HG02798 (cell line): ENCODE data around the gene COL4A2.

ENCODE experiments used
- ATAC-seq: cut with Tn5 transposase; IDR thresholded peaks from one replicate; pipeline ENCODE4 v1.9.1; 2021; ENCODE audit warnings: mild to moderate bottlenecking; ENCODE audit not compliant: unreplicated experiment, poor library complexity

COL4A2 gene

GRCh38 chr13:110540871-110541525, 233.9 kb downstream of the COL4A2 start:
- ATAC-seq = no peak

DNA sequence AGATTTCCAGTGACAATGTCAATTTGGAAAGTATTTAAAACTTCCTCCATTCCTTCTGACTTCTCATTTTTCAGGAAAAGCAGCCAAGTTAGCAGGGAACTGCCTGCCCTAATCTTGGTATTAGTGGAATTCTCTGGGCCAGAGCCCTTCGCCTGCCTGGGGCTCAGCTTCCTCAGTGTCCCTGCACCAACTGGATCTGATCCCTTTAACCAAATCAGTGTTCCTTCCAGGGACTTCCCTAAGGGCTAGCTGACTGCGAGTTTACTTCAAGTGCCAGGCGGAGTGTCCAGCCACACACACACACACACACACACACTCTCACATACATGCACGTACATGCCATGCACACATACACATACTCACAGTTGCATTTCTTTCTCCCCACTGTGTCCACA, 234.4 kb downstream of the COL4A2 start:
- ATAC-seq = no peak

DNA sequence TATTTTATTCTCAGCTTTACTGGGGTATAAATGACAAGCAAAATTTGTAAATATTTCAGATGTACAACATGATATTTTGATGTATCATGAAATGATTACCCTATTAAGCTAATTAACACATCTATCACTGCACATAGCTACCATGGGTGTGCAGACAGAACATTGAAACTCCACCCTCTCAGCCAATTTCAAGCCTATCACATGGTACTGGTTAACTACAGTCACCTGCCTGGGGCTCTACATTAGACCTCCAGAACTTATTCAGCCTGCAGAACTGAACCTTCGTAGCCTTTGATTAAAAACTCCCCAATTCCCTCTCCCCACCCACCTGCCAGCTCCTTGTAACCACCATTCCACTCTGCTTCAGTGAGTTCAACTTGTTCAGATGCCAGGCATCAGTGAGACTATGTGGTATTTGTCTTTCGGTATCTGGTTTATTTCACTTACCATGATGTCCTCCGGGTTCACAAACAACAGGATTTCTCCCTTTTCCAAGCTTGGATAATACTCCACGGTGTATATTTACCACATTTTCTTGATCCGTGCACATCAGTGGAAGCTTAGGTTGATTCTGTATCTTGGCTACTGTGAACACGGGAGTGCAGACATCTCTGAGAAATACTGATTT, 235.2 kb downstream of the COL4A2 start:
- no peak for ATAC-seq

DNA sequence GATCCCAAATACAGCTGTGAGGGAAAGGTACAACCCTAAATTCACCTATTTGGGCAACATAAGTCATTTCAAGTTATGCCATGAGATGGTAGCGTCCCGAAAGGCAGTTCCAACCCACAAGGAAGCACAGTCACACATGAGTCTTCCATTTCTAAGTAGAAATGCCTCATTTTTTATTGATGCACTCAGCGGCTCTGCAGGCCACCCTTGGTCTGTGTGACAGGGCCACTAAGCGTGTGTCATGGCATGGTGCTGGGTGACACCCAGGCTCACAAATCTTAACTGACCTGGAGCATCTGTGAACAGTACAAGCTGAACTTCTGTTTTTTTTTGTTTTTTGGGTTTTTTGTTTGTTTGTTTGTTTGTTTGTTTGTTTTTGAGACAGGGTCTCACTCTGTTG, 239.3 kb downstream of the COL4A2 start:
- no peak for ATAC-seq

GRCh38 chr13:110546926-110547325, 239.8 kb downstream of the COL4A2 start:
- no peak for ATAC-seq

- ATAC-seq = no peak
These were observed 242.1 kb downstream of the COL4A2 start for GRCh38 chr13:110548891-110549794.

GRCh38 chr13:110549795-110550160, 242.7 kb downstream of the COL4A2 start:
- ATAC-seq = no peak

DNA sequence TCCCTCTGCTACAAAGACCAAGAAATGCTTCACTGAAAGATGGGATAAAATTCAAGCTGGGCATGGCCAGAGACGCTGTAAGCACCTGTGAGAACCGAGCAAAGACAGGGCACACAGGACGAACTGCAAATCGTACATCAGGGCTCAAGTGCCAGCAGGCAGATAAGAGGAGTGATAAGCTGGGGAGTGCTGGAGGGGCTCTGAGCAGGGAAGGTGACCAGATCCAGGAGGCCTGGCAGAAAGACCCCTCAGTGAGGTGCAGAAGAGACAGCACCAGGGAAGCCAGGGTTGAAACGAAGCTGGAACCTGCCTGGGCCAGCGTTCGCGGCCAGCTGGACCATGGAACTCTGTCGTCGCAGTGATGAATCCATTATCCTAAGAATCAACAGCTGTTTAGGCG, 244.2 kb downstream of the COL4A2 start:
- ATAC-seq = no peak

- no peak for ATAC-seq
These were observed 245.7 kb downstream of the COL4A2 start for GRCh38 chr13:110552767-110553166.

- no peak for ATAC-seq
These were observed 246.3 kb downstream of the COL4A2 start for GRCh38 chr13:110553417-110553816.

- ATAC-seq = no peak
These were observed 247.2 kb downstream of the COL4A2 start for GRCh38 chr13:110554227-110554836.

DNA sequence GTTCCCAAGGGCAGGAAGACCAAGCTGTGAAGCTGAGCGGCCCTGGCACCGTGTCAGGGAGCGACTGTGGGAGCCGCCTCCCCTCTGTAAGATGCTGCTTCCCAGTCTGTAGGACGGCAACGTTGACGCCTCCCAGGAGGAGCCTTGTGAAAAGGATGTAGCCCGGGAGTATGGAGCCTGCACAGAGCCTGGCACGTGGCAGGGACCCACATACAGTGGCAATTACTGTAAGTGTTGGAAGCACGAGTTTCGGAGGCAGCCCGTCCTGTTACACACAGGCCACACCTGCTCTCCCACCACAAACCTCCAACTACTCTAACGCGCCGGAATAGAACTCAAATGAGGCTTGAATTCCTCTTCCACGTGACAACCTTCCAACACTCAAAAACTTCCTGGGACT, 247.9 kb downstream of the COL4A2 start:
- no peak for ATAC-seq

DNA sequence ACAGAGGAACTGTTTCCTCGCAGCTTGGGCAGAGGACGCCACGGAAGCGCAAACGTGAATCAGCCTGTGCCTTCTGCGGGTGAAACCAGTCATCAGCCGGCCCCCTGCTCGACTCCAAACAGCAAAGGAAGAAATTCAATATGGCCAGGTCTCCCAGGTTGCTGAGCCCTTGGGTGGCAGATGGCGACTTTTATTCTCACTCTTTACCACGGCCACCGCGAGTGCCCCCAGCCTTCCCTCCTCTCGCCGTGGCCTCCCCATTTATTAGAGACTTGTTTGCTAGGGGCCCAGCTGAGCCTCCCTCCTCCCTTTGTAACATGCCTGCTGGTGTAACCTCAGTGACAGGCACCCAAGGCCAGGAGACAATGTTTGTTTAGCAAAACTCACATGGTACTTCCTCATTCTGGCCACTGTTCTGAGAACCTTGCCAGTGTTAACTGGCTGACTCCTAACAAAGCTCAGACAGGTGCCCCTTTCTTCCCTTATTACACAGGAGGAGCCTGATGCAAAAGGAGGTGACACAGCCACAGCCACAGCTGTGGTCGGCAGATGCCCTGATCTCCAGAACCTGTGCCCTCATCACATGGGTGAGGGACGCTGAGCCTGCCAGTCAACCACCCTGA, 248.6 kb downstream of the COL4A2 start:
- ATAC-seq = no peak

DNA sequence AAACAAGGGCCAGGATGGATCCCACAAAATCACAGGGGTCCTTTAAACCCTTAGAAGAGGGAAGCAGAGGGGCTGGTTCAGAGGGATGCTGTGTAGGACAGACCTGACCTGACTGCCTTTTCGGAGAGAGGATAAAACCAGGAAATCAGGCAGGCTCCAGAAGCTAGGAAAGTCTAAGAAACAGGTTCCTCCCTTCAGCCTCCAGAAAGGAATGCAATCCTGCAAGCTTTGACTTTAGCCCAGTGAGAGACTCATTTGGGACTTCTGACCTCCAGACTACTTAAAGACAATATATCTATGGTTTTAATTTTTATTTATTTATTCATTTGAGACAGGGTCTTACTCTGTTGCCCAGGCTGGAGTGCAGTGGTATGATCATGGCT, 249.1 kb downstream of the COL4A2 start:
- ATAC-seq = no peak

GRCh38 chr13:110557082-110557481, 250.0 kb downstream of the COL4A2 start:
- no peak for ATAC-seq

DNA sequence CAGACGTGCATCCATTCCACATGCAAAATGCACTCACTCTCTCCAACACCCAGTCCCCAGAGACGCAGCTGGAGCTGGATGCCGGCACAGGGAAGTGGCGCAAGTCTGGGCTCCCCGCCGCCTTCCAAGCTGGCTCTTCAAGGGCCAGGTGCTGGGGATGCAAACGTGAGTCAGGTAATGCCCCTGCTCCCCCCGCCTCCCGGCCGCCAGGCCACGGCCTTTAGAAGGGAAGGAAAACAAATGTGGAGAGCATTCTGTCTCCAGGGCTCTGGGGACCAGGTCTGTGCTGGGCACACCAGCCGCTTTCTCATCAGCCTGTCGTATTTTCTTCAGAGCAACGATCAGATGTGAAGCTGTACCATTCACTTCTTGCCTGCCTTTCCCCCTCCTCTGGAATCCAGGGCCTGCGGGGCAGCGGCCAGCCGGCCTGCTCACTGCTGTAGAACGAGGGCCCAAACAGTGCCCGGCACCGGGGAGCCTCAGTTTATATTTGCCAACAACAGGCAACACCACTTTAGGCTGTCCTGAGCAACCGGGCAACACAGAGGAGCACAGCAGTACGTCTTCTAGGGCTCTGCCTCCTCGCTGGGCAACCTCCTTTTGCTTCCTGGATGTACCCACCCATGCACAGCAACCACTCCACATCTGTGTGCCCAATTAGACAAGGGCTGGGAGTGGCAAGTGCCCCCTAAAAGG, 250.7 kb downstream of the COL4A2 start:
- no peak for ATAC-seq

DNA sequence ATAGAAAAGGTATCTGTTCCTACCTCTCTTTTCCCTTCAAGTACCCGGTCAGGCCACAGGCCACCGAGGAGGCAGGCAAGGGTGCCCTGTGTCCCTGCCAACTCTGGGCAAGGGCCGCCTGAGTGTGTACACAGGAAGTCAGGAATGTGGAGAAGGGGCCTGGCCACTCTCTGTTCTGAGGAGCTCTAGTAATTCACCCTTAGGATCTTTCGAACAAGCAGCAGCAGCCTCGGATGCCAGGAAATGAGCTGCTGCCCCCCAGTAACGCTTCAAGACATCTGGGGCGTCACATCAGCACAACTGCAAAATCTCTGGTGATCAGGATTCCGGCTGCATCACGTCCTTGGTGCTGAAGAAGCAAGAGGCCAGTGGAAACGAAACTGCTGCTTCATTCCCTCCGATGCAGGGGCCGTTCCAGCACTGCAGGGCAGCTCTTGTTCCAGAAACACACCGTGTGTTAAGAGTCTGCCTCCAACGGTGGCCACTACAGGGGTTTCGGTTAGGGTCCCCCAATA, 252.4 kb downstream of the COL4A2 start:
- ATAC-seq = no peak

DNA sequence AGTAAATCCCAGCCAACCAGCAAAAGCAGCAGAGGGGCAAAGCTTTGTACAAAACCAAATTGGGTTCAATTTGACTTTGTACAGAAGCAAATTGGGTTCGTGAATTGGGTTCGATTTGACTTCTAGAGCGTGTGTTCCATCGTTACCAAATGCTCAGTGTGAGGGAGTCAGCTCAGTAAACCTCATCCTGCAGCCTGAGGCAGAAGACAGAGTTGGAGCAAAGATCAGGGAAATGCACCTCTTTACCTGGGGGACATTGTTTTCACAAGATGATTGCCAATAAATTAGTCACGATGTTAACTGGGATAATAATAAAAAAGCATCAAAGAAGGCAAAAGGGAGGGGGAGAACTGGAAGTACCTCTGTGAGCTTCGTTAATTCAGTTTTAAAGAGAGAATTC, 252.9 kb downstream of the COL4A2 start:
- no peak for ATAC-seq

DNA sequence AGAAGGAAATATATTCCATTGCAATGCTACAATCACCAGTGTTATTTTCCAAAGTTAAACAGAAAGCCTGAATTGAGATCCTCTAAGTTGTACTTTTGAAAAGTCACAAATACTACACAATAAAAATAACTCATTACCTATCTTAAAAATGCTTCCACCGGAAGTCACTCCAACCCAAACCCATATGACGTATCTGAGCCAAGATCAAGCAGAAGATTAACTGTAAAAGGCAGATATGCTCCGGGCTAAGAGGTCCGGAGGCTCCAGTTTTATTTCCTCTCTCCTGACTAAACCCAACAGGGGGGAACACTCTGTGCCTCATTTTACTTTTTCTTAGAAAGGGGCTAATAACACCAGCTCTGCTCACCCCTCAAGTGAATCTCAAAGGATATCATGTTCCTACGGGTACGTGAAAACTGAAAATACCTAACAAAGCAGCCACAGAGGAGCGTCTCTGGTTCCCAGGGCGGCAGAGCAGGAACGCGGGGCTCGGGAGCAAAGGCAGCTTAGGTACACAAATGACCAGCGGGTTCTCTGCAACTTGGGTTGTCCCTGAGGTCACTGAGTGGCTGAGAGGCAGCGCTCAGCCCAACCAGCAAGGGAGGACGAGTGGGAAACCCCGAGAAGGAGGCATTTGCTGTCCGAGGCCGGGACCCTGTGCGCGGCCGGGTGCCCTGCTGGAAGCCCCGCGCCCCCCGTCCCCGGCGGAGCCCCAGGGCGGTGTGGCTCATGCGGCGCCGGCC, 253.7 kb downstream of the COL4A2 start:
- ATAC-seq = peak; percentile 25
